ENCODE measurements around the gene KRTAP9-2. TPM values are rescaled to one million over a fixed set of nuclear protein-coding genes. Genes with fewer than 3 reads are reported as not detected.
A peak's percentile ranks its signal among the peaks of the same experiment; 100 is the strongest.
"Not testable (repeated sequence)": the region's sequence is repeated elsewhere in the genome, so short reads cannot be mapped to it uniquely, and the experiment has no call there.

KRTAP9-2 gene
- total RNA-seq, 2 donors from 2014 or later = not detected

- peaks cover 7% of the 10 kb centered on the region for H3K4me1 Mint-ChIP-seq (ENCODE audit: low read depth)
- no peak overlapping the region for H3K27ac Mint-ChIP-seq
- no peak overlapping the region for H3K4me3 Mint-ChIP-seq
- H3K9me3 Mint-ChIP-seq = peaks cover 0 to 1% of the 10 kb centered on the region in 2 donors
- DNase-seq (no peak), ATAC-seq (replicated peaks in 1 of 2) (peak; percentile 55 to 81)
- peaks cover 7% of the 10 kb centered on the region for H3K27me3 Mint-ChIP-seq (ENCODE audit: low read depth)
- H3K36me3 Mint-ChIP-seq (ENCODE audit: insufficient read depth in 2 of 2) = no peaks in the 10 kb centered on the region
Measured at GRCh38 chr17:41211845-41212466, 14.5 kb upstream of the KRTAP9-2 start.

GRCh38 chr17:41212524-41213169, 13.8 kb upstream of the KRTAP9-2 start:
- peaks cover 7% of the 10 kb centered on the region for H3K27me3 Mint-ChIP-seq (ENCODE audit: low read depth)
- peaks cover 7% of the 10 kb centered on the region for H3K4me1 Mint-ChIP-seq (ENCODE audit: low read depth)
- peaks cover 0 to 1% of the 10 kb centered on the region in 2 donors for H3K9me3 Mint-ChIP-seq
- ATAC-seq (replicated peaks in 1 of 2) (no peak), DNase-seq (no peak)
- H3K36me3 Mint-ChIP-seq (ENCODE audit: insufficient read depth in 2 of 2) = no peaks in the 10 kb centered on the region
- no peak overlapping the region for H3K27ac Mint-ChIP-seq
- H3K4me3 Mint-ChIP-seq = no peak overlapping the region

DNA sequence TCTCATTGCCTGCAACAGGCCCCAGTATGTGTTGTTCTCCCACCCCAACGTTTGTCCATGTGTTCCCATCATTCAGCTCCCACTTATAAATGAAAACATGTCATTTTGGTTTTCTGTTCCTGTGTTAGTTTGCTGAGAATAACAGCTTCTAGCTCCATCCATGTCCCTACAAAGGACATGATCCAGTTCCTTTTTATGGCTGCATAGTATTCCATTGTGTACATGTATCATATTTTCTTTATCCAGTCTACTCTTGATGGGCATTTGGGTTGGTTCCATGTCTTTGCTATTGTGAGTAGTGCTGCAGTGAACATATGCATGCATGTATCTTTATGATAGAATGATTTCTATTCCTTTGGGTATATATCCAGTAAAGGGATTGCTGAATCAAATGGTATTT, 10.8 kb upstream of the KRTAP9-2 start:
- Mint-ChIP-seq H3K27me3 (ENCODE audit: low read depth) (no peaks in the 10 kb centered on the region), H3K4me3 (no peak overlapping the region), H3K36me3 (ENCODE audit: insufficient read depth in 2 of 2) (no peaks in the 10 kb centered on the region), H3K4me1 (ENCODE audit: low read depth) (peaks cover 7% of the 10 kb centered on the region), H3K9me3 (peaks cover 2 to 3% of the 10 kb centered on the region in 2 donors), H3K27ac (no peak overlapping the region)
- DNase-seq = no peak
- ATAC-seq (replicated peaks in 1 of 2) = no peak

DNA sequence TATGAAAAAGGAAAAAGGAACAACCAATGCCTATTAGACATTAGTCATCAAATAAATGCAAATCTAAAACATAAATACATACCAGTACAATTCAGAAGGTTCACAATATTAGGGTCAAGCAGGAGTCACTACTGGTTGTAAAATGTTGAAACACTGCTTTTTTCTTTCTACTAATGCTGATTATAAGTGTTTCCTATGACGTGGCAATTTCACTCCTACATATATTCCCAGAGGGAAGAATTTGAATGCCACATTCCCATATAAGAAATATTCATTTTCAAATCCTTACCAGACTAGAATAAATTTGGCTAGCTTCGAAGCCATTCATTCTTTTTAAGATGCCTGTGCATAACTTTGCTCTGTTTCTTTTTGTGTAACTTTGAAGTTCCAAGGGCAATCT, 2.6 kb upstream of the KRTAP9-2 start:
- no peak overlapping the region for H3K4me3 Mint-ChIP-seq
- H3K36me3 Mint-ChIP-seq (ENCODE audit: insufficient read depth in 2 of 2) = no peaks in the 10 kb centered on the region
- H3K9me3 Mint-ChIP-seq = peaks cover 2 to 3% of the 10 kb centered on the region in 2 donors
- H3K4me1 Mint-ChIP-seq (ENCODE audit: low read depth) = no peaks in the 10 kb centered on the region
- DNase-seq (no peak), ATAC-seq (replicated peaks in 1 of 2) (no peak)
- peaks cover 4% of the 10 kb centered on the region for H3K27me3 Mint-ChIP-seq (ENCODE audit: low read depth)
- no peak overlapping the region for H3K27ac Mint-ChIP-seq

GRCh38 chr17:41226051-41226450, 397 bp upstream of the KRTAP9-2 start:
- H3K27ac Mint-ChIP-seq = no peak overlapping the region
- no peaks in the 10 kb centered on the region for H3K4me1 Mint-ChIP-seq (ENCODE audit: low read depth)
- H3K4me3 Mint-ChIP-seq = no peak overlapping the region
- DNase-seq = no peak
- ATAC-seq (replicated peaks in 1 of 2) = no peak
- H3K9me3 Mint-ChIP-seq = no peaks in the 10 kb centered on the region
- no peaks in the 10 kb centered on the region for H3K36me3 Mint-ChIP-seq (ENCODE audit: insufficient read depth in 2 of 2)
- peaks cover 4% of the 10 kb centered on the region for H3K27me3 Mint-ChIP-seq (ENCODE audit: low read depth)

DNA sequence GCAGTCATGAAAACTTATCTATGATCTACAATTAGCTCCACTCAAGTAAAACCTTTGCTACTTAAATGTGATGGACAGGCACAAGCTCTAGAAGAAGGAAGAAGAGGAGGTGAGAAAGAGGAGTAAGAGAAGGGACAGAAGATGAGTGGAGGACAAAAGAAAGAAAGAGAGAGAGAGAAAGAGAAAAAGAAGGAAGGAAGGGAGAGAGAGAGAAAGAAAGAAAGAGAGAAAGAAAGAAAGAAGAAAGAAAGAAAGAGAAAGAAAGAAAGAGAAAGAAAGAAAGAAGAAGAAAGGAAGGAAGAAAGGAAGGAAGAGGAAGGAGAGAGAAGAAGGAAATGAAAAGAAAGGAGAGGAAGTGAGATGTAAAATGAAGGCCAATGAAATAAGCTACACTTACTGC, 3.6 kb downstream of the KRTAP9-2 start:
- H3K27me3 Mint-ChIP-seq (ENCODE audit: low read depth) = peaks cover 20% of the 10 kb centered on the region
- no peak overlapping the region for H3K4me3 Mint-ChIP-seq
- H3K27ac Mint-ChIP-seq = no peak overlapping the region
- ATAC-seq (replicated peaks in 1 of 2) (no peak), DNase-seq (no peak)
- H3K9me3 Mint-ChIP-seq = no peaks in the 10 kb centered on the region
- H3K4me1 Mint-ChIP-seq (ENCODE audit: low read depth) = no peaks in the 10 kb centered on the region
- H3K36me3 Mint-ChIP-seq (ENCODE audit: insufficient read depth in 2 of 2) = no peaks in the 10 kb centered on the region

- Mint-ChIP-seq H3K9me3 (no peaks in the 10 kb centered on the region), H3K4me3 (no peak overlapping the region), H3K27me3 (ENCODE audit: low read depth) (peaks cover 25% of the 10 kb centered on the region), H3K36me3 (ENCODE audit: insufficient read depth in 2 of 2) (no peaks in the 10 kb centered on the region), H3K4me1 (ENCODE audit: low read depth) (no peaks in the 10 kb centered on the region), H3K27ac (no peak overlapping the region)
- DNase-seq = no peak
- no peak for ATAC-seq (replicated peaks in 1 of 2)
Measured at GRCh38 chr17:41231731-41232130, 5.3 kb downstream of the KRTAP9-2 start.

DNA sequence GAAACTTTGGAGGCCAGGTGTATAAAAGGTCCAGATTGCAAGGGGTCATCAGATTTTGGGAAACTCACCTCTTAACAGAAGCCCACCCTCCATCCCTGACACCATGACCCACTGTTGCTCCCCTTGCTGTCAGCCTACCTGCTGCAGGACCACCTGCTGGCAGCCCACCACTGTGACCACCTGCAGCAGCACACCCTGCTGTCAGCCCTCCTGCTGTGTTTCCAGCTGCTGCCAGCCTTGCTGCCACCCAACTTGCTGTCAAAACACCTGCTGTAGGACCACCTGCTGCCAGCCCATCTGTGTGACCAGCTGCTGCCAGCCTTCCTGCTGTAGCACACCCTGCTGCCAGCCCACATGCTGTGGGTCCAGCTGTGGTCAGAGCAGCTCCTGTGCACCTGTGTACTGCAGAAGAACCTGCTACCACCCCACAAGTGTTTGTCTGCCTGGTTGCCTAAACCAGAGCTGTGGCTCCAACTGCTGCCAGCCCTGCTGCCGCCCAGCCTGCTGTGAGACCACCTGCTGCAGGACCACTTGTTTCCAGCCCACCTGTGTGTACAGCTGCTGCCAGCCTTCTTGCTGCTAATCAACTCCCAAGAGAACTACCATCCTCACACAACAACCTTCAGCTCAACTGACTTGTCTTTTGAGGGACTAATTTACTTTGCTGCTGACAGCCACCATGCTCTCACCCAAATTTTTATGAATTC, 6.1 kb downstream of the KRTAP9-2 start, which contains the start of gene KRTAP9-3:
TSS of gene KRTAP9-3 (plus strand) at position 51 of the 707 bp plus-strand sequence. CDS start at position 104, 53 bp downstream.
- not testable (repeated sequence) for H3K36me3 Mint-ChIP-seq (ENCODE audit: insufficient read depth in 2 of 2); H3K4me1 Mint-ChIP-seq (ENCODE audit: low read depth); H3K9me3 Mint-ChIP-seq; H3K4me3 Mint-ChIP-seq; H3K27ac Mint-ChIP-seq; DNase-seq; ATAC-seq (replicated peaks in 1 of 2)
- peaks cover 25% of the 10 kb centered on the region for H3K27me3 Mint-ChIP-seq (ENCODE audit: low read depth)

DNA sequence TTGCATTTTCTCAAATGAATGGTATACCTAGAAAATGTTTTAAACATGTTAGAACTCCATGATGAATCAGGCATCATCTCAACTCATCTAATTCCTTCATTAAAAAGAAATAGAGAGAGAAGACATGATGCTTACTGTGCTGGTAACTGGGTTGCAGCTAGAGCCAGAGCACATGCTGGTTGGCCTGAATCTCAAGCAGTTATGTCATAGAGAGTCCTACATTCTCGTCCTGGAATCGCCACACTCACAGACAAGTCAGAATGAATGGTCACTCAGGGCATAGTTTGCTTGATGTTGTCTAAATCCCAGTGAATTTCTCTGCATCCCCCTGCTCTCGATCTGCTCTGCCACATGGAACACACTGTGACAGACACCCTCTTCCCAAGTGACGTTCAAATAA, 10.7 kb downstream of the KRTAP9-2 start:
- peaks cover 28% of the 10 kb centered on the region for H3K27me3 Mint-ChIP-seq (ENCODE audit: low read depth)
- H3K4me3 Mint-ChIP-seq = not testable (repeated sequence)

GRCh38 chr17:41237949-41238437, 11.5 kb downstream of the KRTAP9-2 start, which contains the start of gene KRTAP9-8:
KRTAP9-8 (plus strand) TSS chr17:41237999; CDS start chr17:41238052, 53 bp downstream.
- H3K4me1 Mint-ChIP-seq (ENCODE audit: low read depth); H3K4me3 Mint-ChIP-seq; DNase-seq; H3K9me3 Mint-ChIP-seq; H3K27ac Mint-ChIP-seq; ATAC-seq (replicated peaks in 1 of 2); H3K36me3 Mint-ChIP-seq (ENCODE audit: insufficient read depth in 2 of 2): not testable (repeated sequence)
- peaks cover 25% of the 10 kb centered on the region for H3K27me3 Mint-ChIP-seq (ENCODE audit: low read depth)

More for the DNA sequence above, 10.7 kb downstream of the KRTAP9-2 start:
- H3K9me3 Mint-ChIP-seq; H3K27ac Mint-ChIP-seq; H3K4me1 Mint-ChIP-seq (ENCODE audit: low read depth); H3K36me3 Mint-ChIP-seq (ENCODE audit: insufficient read depth in 2 of 2); ATAC-seq (replicated peaks in 1 of 2); DNase-seq: not testable (repeated sequence)

GRCh38 chr17:41246995-41247787, 20.7 kb downstream of the KRTAP9-2 start:
- not testable (repeated sequence) for H3K4me1 Mint-ChIP-seq (ENCODE audit: low read depth); ATAC-seq (replicated peaks in 1 of 2); H3K27ac Mint-ChIP-seq; H3K4me3 Mint-ChIP-seq; H3K36me3 Mint-ChIP-seq (ENCODE audit: insufficient read depth in 2 of 2); H3K9me3 Mint-ChIP-seq; H3K27me3 Mint-ChIP-seq (ENCODE audit: low read depth); DNase-seq

DNA sequence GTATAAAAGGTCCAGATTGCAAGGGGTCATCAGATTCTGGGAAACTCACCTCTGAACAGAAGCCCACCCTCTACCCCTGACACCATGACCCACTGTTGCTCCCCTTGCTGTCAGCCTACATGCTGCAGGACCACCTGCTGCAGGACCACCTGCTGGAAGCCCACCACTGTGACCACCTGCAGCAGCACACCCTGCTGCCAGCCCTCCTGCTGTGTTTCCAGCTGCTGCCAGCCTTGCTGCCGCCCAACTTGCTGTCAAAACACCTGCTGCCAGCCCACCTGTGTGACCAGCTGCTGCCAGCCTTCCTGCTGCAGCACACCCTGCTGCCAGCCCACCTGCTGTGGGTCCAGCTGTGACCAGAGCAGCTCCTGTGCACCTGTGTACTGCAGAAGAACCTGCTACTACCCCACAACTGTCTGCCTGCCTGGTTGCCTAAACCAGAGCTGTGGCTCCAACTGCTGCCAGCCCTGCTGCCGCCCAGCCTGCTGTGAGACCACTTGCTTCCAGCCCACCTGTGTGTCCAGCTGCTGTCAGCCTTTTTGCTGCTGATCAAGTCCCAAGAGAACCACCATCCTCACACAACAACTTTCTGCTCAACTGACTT, 23.3 kb downstream of the KRTAP9-2 start, which contains the start of gene KRTAP9-4:
TSS of gene KRTAP9-4 (plus strand) at position 51 of the 604 bp plus-strand sequence. CDS start at position 85, 34 bp downstream.
- ATAC-seq (replicated peaks in 1 of 2); H3K27ac Mint-ChIP-seq; H3K36me3 Mint-ChIP-seq (ENCODE audit: insufficient read depth in 2 of 2); H3K4me3 Mint-ChIP-seq; DNase-seq; H3K9me3 Mint-ChIP-seq; H3K4me1 Mint-ChIP-seq (ENCODE audit: low read depth): not testable (repeated sequence)
- H3K27me3 Mint-ChIP-seq (ENCODE audit: low read depth) = peaks cover 13% of the 10 kb centered on the region

All from activated T-cell treated with anti-CD3 and anti-CD28 coated beads, Interleukin-2, amount 50 U/mL, for 72 hours (primary cell).